Esophagus muscularis mucosa (tissue), 4 donors: ENCODE data around the gene TPSAB1. TPM values are rescaled to one million over a fixed set of nuclear protein-coding genes. Genes with fewer than 3 reads are reported as not detected.

Source experiments
- DNase-seq: peaks from one replicate; pipeline ENCODE4 v3.0.0-alpha.2; 2017; ENCODE audit errors: extremely low spot score
- H3K27ac ChIP-seq, 4 donors: fragments of 200-600 bp; sonication (generic); replicated peaks in 1 of 4; 1 replicate in 3 of 4; 2 replicates in 1 of 4; pipeline ENCODE4 v1.5.1; 2016 to 2019; ENCODE audit warnings: mild to moderate bottlenecking in 1 of 4
- H3K27me3 ChIP-seq, 4 donors: fragments of 200-600 bp; sonication (generic); one replicate each; pipeline versions ENCODE4 v1.5.1 to v1.6.0; 2016 to 2019
- H3K36me3 ChIP-seq, 4 donors: fragments of 200-600 bp; sonication (generic); one replicate each; pipeline ENCODE4 v1.5.1; 2016 to 2019
- H3K4me1 ChIP-seq, 4 donors: fragments of 200-600 bp; sonication (generic); one replicate each; pipeline ENCODE4 v1.5.1; 2016 to 2019
- H3K4me3 ChIP-seq, 4 donors: fragments of 200-600 bp; sonication (generic); 1 replicate in 2 of 4; 2 replicates in 2 of 4; pipeline ENCODE4 v1.5.1; 2016 to 2019; ENCODE audit warnings: mild to moderate bottlenecking in 4 of 4, moderate library complexity in 1 of 4
- H3K9me3 ChIP-seq, 4 donors: fragments of 200-600 bp; sonication (generic); 1 replicate in 3 of 4; 2 replicates in 1 of 4; pipeline ENCODE4 v1.5.1; 2016 to 2019
- EP300 ChIP-seq: sonication (generic); formaldehyde crosslinking; IDR thresholded peaks from one replicate; pipeline ENCODE4 v1.6.1; 2017; ENCODE audit warnings: antibody characterized with exemption
- POLR2A ChIP-seq: fragments of 450-650 bp; IDR thresholded peaks from one replicate; pipeline ENCODE4 v1.6.1; 2017; ENCODE audit warnings: antibody characterized with exemption, moderate library complexity, mild to moderate bottlenecking, low read depth
- POLR2AphosphoS5 ChIP-seq, 2 donors: sonication (generic); formaldehyde crosslinking; IDR thresholded peaks; one replicate each; pipeline ENCODE4 v1.6.1; 2017; ENCODE audit warnings: antibody characterized with exemption in 2 of 2
- WGBS: methylation state at CpG from one replicate; pipeline ENCODE4 v1.1.5; 2018; 5-methylcytosine and 5-hydroxymethylcytosine counted together
- intact Hi-C: fragments of 100-400 bp; cut with DNase I; formaldehyde crosslinking; loops from one replicate; pipeline ENCODE4 v1.15.1; 2023
- total RNA-seq, 4 donors: library from RNA; depleted of rRNA; stranded (reverse); fragments of >200 nt; gene quantifications; one replicate each; pipeline versions ENCODE4 v1.1.0 to v1.2.1, GENCODE V29; 2016
- TF ChIP-seq, protein P1 (sequence below), 3 experiments: fragments of 200-600 bp in 2 of 3; fragments of 450-650 bp in 1 of 3; sonication (generic) in 2 of 3; IDR thresholded peaks; one replicate each; pipeline ENCODE4 v1.5.1; 2017 to 2019; ENCODE audit warnings: antibody characterized with exemption in 3 of 3, mild to moderate bottlenecking in 2 of 3, moderate library complexity in 1 of 3

The TPSAB1 gene
- total RNA-seq, 4 donors from 2014 or later = 15.6 to 237 (median 126) TPM

DNA sequence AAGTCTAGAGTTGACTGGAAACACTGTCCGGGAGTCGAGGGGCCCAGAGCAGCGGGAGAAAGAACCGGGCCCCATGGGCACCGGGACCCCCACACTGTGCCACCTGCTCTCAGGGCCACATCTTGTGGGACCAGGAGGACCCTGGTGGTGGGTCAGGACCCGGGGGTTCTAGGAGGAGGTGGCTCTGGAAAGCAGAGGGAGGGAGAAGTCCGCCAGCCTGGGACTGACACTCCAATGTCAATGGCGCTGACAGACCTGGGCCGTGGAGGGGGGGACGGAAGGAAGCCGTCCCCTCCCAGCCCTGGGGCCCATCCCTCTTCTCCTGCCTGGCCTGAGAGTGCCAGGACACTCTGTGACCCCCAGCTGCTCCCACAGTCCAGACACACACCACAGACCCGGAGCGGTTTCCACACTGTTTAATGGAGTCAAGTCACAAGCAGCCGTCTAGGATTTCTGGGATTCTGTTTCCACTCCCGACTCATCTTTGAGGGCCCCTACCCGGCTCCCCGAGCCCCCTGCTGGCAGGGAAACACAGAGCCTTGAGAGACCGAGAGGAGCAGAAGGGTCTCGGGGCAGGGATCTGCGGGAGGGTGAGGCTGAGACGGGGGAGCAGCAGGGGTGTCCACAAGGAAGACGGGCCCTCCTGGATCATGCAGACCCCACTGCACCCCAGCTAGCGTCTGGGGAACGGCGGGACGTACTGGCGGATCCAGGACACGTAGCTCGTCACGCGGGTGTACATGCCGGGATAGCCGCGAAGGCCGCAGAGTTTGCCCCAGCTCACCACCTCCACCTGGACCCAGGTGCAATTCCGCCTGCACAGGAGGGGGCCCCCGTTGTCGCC, 45.4 kb downstream of the TPSAB1 start:
- Histone ChIP-seq H3K36me3 (no peaks in the 10 kb centered on the region), H3K4me3 (no peak overlapping the region), H3K27ac (no peak overlapping the region), H3K27me3 (peaks cover 4 to 97% (median 29%) of the 10 kb centered on the region in 4 donors), H3K9me3 (no peaks in the 10 kb centered on the region), H3K4me1 (peaks cover 0 to 14% (median 7%) of the 10 kb centered on the region in 4 donors)
- intact Hi-C loops = no loop called here
- no peak for DNase-seq
- 70% methylated on average over 31 of the region's 38 CpGs for WGBS
- no peak for TF ChIP-seq POLR2AphosphoS5 (IDR thresholded peaks at IDR 0.05)
- TF ChIP-seq POLR2A = no peak
- TF ChIP-seq EP300 = no peak
- TF ChIP-seq, protein P1, sequence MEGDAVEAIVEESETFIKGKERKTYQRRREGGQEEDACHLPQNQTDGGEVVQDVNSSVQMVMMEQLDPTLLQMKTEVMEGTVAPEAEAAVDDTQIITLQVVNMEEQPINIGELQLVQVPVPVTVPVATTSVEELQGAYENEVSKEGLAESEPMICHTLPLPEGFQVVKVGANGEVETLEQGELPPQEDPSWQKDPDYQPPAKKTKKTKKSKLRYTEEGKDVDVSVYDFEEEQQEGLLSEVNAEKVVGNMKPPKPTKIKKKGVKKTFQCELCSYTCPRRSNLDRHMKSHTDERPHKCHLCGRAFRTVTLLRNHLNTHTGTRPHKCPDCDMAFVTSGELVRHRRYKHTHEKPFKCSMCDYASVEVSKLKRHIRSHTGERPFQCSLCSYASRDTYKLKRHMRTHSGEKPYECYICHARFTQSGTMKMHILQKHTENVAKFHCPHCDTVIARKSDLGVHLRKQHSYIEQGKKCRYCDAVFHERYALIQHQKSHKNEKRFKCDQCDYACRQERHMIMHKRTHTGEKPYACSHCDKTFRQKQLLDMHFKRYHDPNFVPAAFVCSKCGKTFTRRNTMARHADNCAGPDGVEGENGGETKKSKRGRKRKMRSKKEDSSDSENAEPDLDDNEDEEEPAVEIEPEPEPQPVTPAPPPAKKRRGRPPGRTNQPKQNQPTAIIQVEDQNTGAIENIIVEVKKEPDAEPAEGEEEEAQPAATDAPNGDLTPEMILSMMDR (IDR thresholded peaks at IDR 0.05) = no peak

DNA sequence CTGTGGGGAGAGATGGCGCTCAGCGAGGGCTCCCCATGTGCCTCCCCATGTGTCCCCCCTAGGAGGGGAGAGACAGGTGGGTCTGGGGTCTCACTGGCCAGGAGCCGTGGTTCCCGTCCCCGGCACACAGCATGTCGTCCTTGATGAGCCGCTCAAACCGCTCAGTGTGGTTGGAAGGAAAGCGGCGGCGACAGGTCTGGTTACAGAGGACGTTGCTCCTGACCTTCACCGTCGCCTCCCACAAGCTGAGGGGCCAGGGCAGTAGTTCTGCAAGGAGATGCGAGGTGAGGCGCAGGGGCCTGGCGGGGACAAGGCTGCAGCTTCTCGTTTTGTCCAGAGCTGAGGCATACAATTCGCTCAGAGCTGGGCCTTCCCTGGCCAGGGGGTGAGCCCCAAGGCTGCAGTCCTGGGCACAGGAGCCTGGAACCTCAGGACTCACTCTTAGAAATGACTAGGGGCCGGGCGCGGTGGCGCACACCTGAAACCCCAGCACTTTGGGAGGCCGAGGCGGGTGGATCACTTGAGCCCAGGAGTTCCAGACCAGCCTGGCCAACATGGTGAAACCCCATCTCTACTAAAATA, 46.1 kb downstream of the TPSAB1 start:
- Histone ChIP-seq H3K4me3 (no peak overlapping the region), H3K36me3 (no peaks in the 10 kb centered on the region), H3K4me1 (peaks cover 0 to 14% (median 7%) of the 10 kb centered on the region in 4 donors), H3K27me3 (peaks cover 4 to 99% (median 33%) of the 10 kb centered on the region in 4 donors), H3K9me3 (no peaks in the 10 kb centered on the region), H3K27ac (no peak overlapping the region)
- DNase-seq = no peak
- TF ChIP-seq POLR2AphosphoS5 (IDR thresholded peaks at IDR 0.05) = no peak
- TF ChIP-seq POLR2A = no peak
- TF ChIP-seq, protein P1 (IDR thresholded peaks at IDR 0.05) = no peak
- no peak for TF ChIP-seq EP300
- intact Hi-C loops = no loop called here
- 87% methylated on average over 18 of the region's 25 CpGs for WGBS

DNA sequence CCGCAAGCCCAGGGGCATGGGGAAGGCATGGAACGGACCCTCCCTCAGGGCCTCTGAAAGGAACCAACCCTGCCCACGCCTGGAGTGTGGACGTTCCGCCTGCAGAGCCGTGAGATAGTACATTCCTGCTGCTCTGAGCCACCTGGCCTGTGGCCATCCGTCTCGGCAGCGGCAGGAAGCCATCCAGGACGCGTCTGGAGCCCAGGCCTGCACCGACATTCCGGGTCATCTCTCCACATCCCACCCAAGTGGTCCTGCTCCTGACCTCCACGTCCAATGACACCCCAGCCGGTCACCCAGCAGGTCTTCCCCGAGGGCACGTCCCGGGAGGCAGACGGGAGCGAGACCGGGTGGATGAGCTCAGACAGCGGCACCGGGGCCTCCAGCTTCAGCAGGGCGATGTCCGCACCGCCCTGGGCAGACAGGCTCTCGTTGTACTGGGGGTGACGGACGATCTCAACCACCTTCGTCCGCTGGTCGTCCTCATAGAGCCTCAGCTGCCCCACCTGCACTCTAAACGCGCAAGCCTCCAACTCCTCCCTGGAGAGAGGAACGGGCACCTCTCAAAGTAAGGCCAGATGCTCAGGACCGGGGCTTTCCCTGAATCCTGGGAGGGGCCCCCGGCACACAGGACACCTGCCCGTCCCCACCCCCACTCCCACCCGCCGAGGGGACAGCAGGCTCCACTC, 47.6 kb downstream of the TPSAB1 start:
- intact Hi-C loops = no loop called here
- DNase-seq = no peak
- no peak overlapping the region for H3K27ac ChIP-seq
- H3K36me3 ChIP-seq = no peaks in the 10 kb centered on the region
- TF ChIP-seq POLR2A (no peak), EP300 (no peak), POLR2AphosphoS5 (IDR thresholded peaks at IDR 0.05) (no peak)
- TF ChIP-seq, protein P1 (IDR thresholded peaks at IDR 0.05) = no peak
- WGBS = 36% methylated on average over 20 of the region's 40 CpGs
- no peaks in the 10 kb centered on the region for H3K9me3 ChIP-seq
- H3K4me3 ChIP-seq = no peak overlapping the region
- H3K27me3 ChIP-seq = peaks cover 4 to 98% (median 34%) of the 10 kb centered on the region in 4 donors
- H3K4me1 ChIP-seq = peaks cover 0 to 14% (median 7%) of the 10 kb centered on the region in 4 donors

DNA sequence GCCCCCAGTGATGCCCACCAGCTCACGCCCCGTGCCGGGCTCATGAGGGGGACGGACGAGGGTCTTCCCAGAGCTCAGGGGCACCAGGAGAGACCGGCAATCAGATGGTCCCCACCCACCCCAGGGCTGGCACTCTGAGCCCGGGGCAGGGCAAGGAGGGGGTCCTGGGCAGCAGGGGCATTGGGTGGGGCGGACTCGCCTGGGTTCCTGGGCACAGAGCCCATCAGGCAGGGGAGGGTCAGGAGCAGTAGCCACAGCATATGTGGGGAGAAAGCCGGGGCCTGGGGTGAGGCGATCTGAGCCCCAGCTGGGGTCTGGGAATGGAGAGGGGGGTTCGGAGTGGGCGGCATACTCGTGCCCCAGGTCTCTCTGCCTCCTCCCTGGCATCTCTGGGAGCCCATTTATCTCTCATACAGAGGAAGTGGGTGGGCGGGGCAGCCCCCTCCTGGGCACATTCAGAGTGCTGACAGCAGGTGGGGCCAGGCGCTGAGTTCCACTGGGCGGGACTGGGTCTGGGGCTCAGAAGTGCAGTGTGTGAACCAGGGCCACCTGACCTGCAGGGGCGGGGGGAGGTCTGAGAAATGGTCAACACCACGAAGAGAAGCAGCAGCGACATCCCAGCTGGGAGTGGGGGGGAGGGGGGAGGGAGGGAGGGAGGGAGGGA, 48.4 kb downstream of the TPSAB1 start:
- no peaks in the 10 kb centered on the region for H3K36me3 ChIP-seq
- WGBS = 35% methylated on average over 15 of the region's 20 CpGs
- TF ChIP-seq POLR2AphosphoS5 (IDR thresholded peaks at IDR 0.05) (no peak), EP300 (no peak), POLR2A (no peak)
- TF ChIP-seq, protein P1 (IDR thresholded peaks at IDR 0.05) = no peak
- intact Hi-C loops = no loop called here
- H3K4me3 ChIP-seq = no peak overlapping the region
- H3K27ac ChIP-seq = no peak overlapping the region
- H3K4me1 ChIP-seq = peaks cover 0 to 14% (median 7%) of the 10 kb centered on the region in 4 donors
- H3K9me3 ChIP-seq = no peaks in the 10 kb centered on the region
- DNase-seq = no peak
- peaks cover 4 to 98% (median 34%) of the 10 kb centered on the region in 4 donors for H3K27me3 ChIP-seq
